NK-92 treated with Interleukin-12 subunit alpha and Interleukin-12 subunit beta, amount 100 ng/mL, for 24 hours (cell line): ENCODE data around the gene LMBR1.
"Not testable (repeated sequence)": the region's sequence is repeated elsewhere in the genome, so short reads cannot be mapped to it uniquely, and the experiment has no call there.

Experiments used
- DNase-seq: peaks from one replicate; lab custom pipeline; 2025; lab: John Stamatoyannopoulos, UW

LMBR1 gene

DNA sequence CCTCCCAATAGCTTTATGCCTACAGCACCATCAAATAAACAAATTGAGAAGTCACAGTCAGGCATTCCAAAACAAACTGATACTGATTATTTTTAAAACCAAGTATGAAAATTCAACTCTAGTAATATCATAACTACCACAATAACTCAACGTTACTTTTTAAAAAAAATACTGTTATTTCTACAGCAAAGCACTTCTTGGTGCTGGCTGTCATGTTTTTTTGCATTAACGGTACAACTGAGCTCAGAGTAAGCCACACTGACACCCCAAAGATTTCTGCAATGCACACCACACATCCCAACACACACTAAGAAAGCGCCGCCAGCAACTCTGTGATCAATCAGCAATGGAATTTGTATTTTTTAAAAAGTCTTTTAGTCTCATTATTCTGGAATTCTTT, 138.8 kb downstream of the LMBR1 start:
- no peak for DNase-seq

DNA sequence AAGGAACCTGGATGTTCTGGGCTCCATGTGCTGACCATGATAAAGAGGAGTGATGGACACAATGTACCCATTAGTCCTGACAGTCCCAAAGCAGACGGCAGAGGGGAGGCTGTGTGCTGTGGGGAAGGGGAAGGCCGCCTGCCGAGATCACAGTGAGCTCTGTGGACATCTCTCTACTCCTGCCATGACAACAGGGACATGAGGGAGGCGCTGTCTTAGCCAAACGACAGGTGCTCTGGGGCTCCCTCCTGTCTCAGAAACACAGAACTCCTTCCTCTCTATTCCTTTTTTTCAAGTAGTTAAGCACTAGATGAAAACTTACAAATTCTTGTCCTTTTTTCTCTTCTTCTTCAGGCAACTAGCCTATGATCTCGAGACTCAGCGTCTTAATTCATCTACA, 139.4 kb downstream of the LMBR1 start:
- no peak for DNase-seq

DNA sequence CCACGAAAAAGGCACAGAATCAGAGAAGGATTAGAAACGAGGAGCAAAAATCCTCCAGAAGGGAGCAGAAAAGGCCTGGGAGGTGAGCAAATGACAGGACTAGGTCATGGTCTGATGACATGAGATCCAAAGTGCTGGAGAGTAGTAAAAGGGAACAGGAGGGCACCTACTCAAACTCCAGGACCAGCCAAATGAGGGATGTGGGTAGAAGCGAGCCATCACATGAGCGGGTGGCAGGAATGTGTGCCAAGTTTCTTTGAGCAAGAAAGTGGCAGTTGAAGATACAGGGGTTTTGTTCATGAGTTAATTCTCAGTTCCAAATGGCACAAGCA, 139.8 kb downstream of the LMBR1 start:
- DNase-seq: no peak

DNA sequence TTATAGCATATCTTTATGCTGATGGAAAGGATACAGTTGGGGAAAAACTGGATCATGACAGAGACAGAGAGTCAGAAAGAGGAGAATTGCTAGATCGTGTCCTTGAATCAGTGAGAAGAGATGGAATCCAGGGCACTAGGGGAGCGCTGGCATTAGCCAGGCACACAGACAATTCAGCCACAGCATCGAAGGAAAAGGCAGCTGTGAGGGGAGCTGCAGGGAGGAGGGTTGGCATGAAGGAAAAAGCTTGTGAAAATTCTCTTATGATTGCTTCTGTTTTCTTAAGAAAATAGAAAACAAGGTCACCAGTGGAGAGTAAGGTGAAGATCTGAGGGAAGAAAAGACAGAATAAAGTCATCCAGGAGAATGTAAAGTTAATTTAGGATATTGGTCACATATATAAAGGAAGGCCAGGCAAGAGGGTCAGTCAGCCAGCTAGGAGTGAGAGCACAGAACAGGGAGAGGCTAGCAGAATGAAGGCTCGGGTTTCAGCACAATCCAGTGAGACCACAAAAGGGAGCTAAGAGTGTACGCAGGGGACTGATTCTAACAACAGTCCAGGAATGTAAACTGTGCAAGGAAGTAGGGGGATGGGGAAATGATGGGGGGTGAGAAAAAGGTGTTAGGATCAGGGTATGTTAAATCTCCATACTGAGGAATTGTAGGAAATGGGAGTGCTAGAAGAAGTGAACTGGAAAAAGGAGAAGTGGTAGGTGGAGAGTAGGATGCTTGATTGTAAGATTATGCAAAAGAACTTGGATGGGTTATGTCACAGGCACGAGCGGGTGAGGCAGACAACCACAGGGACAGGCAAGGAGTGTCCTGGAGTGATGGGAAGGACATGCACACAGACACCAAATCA, 140.4 kb downstream of the LMBR1 start:
- DNase-seq: no peak

DNA sequence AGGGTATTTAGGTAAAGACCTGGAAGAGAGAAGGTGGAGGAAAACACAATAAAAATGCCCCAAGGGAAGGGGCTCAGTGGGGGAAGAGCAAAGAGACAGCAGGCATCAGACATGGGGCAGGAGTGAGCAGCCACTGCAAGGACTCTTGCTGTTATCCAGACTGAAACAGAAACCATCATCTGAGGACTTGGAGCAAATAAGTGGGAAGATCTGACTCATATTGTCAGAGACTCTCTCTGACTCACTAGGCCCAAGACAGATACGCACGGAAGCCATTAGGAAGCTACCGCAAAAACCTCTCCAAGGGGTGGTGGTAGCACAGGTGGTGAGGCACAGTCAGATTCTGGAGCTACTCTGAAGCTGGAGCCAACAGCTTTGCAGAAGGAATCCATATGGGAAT, 141.7 kb downstream of the LMBR1 start:
- no peak for DNase-seq

- no peak for DNase-seq
Measured at GRCh38 chr7:156747718-156748117, 145.3 kb downstream of the LMBR1 start.

DNA sequence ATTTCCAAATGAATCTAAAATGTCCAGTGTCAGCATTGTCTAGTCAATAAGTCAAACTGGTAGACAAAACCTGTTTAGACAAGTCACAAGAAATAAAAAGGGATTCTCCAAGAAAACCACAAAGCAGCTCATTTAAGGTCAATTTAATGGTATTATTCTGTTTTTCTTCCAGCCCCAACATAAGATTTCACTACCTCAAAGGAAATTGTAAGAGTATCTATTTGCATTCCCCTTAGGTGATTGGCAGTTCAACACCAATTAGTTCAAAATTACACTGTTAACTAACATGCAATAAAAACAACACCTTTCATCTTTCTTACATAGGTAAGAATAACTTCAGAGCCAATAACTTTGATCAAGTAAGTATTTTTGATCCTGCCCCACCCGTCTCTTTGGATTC, 146.1 kb downstream of the LMBR1 start:
- no peak for DNase-seq

- DNase-seq: no peak
Measured at GRCh38 chr7:156739596-156739995, 153.4 kb downstream of the LMBR1 start.

DNA sequence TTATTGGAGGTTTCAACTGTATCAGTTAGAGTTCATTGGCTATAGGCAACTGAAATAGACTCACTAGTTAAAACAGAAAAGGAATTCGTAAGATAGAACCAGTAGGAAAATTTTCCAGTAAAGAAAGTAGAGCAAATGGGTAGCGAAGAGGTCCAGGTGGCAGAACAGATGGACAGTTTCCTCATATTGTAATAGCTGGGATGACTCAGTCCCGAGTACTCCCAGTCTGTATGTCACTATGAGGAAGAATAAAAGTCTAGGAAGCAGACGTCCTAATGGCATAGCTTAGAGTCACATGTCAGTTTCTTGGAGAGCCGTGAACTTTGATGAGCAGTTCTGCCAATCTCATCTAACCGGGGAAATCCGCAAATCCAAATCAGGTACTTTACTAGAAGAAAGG, 157.1 kb downstream of the LMBR1 start:
- DNase-seq: no peak

- DNase-seq: no peak
Measured at GRCh38 chr7:156733638-156734037, 159.3 kb downstream of the LMBR1 start.

DNA sequence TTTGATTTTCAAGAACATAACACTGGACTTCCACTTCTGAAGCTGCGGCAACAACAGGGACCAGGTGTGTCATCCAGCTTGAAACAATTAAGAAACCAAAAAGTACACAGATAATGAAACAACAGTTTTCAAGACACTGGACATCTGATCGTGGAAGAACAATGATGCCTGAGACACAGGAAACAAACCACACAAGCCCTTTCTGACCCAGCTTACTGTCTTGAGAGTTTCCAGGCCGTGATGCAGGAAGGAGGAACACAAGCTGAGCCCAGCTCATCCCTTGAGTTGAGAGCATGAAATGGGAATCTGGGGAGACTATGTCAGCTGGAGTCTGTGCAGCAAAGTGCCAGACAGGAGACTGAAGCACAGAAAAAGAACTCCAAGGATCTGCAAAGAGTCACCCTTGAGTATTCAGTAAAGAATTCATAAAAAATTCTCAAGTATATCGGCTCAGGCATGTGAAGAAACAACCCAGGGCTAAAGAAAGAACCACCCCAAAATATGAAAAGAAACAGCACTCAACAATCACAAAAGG, 160.8 kb downstream of the LMBR1 start:
- DNase-seq: no peak

DNA sequence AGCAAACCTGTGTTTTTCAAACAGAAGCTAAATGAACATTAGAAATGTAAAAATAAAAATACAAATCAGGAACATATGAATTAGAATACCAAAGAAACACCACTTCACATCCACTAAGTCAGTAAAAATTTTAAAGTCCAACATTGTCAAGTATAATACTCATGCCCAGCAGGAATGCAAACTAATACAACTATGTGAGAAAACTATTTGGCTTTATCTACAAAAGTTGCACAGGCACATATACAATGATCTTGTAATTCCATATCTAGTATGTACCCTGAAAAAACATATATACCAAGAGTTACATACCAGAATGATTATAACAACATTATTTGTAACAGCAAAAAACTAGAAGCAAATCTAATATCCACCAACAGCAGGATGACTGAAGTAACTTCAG, 161.3 kb downstream of the LMBR1 start:
- no peak for DNase-seq

DNA sequence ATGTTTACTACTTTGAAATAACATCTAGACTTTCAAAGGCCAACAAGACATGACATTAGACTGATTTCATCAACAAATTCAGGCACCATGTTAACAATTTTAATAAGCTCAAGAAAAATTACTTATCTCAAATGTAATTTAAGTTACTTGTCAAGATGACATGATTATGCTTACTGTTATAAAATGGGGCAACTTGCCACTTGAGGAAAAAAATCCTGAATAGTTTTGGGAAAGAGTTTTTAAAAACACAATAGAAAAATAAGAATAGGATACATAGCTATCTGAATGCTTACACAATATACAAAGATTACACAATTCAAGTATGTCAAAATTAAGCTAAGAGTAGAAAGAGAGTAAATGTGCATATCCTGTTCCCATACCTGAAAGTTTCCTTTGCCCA, 167.0 kb downstream of the LMBR1 start:
- DNase-seq: no peak

- DNase-seq: no peak
Measured at GRCh38 chr7:156725073-156725472, 167.9 kb downstream of the LMBR1 start.

- DNase-seq: no peak
Measured at GRCh38 chr7:156722043-156722826, 170.7 kb downstream of the LMBR1 start.

DNA sequence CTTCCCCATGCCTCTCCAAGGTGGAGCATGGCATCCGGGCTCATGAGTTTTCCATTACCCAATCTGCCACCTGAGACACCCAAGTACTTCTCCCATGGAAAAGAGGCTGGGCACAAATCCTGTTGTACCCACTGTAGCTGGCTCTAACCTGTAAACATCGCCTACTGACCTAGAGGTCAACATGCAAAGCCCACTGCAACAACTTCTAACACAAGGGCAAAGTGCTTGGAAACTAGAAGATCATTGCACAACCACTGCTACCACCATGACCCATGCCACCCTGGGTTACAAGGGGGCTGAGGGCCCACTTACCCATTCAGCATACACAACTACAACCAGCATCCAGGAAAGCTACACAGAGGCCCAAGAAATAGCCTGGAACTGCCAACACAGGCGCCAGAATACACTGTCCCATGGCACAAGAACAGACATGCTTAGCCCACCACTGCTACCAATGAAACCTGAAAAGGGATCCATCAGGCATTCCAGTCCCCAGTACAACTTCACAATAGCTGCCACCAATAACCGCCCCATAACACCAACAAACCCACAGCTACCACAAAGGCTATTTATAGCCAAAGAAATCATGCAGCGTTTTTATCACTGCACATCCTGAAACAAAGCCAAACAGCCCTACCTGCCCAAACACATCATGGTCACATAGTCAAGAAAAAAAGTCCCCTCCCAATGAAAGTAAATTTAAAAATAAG, 189.1 kb downstream of the LMBR1 start:
- no peak for DNase-seq

DNA sequence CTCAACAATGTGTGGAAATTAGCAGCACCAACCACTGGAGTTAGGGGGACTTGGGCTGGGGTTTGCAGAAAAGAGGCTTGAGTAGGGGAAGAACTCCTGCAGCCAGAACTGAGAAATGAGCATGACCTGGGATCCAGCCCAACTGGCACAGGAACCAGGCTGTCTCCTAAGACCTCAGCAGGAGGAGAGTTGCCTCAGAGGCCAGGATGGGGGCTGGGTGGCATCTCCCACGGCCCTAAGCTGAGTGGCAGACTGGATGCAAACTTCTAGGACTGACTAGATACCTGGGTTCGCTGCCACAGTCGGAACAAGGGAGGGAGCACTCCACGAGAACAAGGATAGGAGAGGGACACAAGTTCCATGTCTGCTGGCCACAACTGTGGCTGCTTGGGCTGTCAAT, 189.8 kb downstream of the LMBR1 start:
- no peak for DNase-seq

DNA sequence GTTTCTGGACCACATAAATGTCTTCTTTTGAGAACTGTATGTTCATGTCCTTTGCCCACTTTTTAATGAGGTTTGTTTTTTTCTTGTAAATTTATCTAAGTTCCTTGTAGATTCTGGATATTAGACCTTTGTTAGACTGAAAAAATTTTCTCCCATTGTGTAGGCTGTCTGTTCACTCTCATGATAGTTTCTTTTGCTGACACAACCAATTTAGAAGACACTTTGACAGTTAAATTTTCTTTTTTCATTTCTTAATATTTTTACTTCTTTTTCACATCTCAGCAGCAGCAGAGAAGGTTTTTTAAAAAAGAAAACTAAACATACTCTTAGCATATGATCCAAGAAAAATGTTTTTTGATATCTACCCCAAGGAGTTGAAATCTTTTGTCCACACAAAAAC, 190.6 kb downstream of the LMBR1 start:
- DNase-seq: no peak

- not testable (repeated sequence) for DNase-seq
Measured at GRCh38 chr7:156701787-156702186, 191.2 kb downstream of the LMBR1 start.

DNA sequence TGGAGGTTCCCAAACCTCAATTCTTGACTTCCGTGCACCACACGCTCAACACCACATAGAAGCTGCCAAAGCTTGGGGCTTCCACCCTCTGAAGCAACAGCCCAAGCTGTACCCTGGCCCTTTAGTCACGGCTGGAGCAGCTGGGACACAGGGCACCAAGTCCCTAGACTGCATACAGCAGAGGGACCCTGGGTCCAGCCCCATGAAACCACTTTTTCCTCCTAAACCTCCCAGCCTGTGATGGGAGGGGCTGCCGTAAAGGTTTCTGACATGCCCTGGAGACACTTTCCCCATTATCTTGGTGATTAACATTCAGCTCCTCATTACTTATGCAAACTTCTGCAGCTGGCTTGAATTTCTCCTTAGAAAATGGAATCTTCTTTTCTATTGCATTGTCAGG, 194.5 kb downstream of the LMBR1 start:
- not testable (repeated sequence) for DNase-seq

DNA sequence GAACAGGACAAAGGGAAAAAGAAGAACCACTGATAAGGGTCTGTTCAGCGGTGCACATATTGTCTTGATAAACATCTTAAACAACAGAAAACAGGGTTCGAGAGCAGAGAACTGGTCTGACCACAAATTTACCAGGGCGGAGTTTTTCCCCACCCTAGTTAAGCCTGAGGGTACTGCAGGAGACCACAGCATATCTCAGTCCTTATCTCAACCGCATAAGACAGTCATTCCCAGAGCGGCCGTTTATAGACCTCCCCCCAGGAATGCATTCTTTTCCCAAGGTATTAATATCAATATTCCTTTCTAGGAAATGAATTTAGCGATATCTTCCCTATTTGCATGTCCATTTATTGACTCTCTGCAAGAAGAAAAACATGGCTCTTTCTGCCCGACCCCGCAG, 195.7 kb downstream of the LMBR1 start:
- DNase-seq: not testable (repeated sequence)

DNA sequence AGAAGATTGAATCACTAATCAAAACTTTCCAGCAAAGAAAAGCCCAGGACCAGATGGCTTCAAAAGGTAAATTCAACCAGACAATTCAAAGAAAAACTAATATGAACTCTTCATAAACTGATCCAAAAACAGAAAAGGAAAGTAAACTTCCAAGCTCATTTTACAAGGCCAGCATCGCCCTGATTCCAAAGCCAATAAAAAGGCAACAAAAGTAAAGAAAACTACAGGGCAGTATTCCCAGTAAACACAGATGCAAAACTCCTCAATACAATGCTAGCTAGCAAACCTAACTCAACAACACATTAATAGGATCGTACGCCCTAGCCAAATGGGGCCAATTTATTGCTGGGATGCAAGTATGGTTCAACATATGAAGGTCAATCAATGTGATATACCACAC, 199.4 kb downstream of the LMBR1 start:
- no peak for DNase-seq

- no peak for DNase-seq
Measured at GRCh38 chr7:156692849-156693248, 200.1 kb downstream of the LMBR1 start.
